Immature natural killer cell (primary cell): ENCODE data around the gene FLYWCH1. TPM values are rescaled to one million over a fixed set of nuclear protein-coding genes. Genes with fewer than 3 reads are reported as not detected.

ENCODE experiments used
- DNase-seq, 3 donors: peaks; one replicate each; pipeline ENCODE4 v3.0.0; 2022; ENCODE audit warnings: mixed read lengths in 1 of 3
- H3K27ac Mint-ChIP-seq, 6 donors: one replicate each; pipeline ENCODE4 v1.8.0; 2020; ENCODE audit warnings: mixed read lengths in 6 of 6, mild to moderate bottlenecking in 5 of 6, inconsistent platforms in 4 of 6, moderate library complexity in 3 of 6
- H3K27me3 Mint-ChIP-seq, 3 donors: one replicate each; pipeline ENCODE4 v1.8.0; 2020 to 2021; ENCODE audit warnings: low read depth in 3 of 3, mild to moderate bottlenecking in 3 of 3, mixed read lengths in 3 of 3, moderate library complexity in 3 of 3, inconsistent platforms in 1 of 3
- H3K36me3 Mint-ChIP-seq, 3 donors: one replicate each; pipeline ENCODE4 v1.8.0; 2020; ENCODE audit warnings: mixed read lengths in 3 of 3, inconsistent platforms in 2 of 3, mild to moderate bottlenecking in 2 of 3
- H3K4me1 Mint-ChIP-seq, 2 donors: one replicate each; pipeline ENCODE4 v1.8.0; 2020; ENCODE audit warnings: inconsistent platforms in 2 of 2, mild to moderate bottlenecking in 2 of 2, mixed read lengths in 2 of 2, moderate library complexity in 1 of 2
- H3K4me3 Mint-ChIP-seq, 5 donors: one replicate each; pipeline ENCODE4 v1.8.0; 2020; ENCODE audit warnings: mild to moderate bottlenecking in 5 of 5, mixed read lengths in 5 of 5, inconsistent platforms in 3 of 5, moderate library complexity in 3 of 5
- H3K9me3 Mint-ChIP-seq, 6 donors: one replicate each; pipeline ENCODE4 v1.8.0; 2020; ENCODE audit warnings: mild to moderate bottlenecking in 6 of 6, mixed read lengths in 6 of 6, inconsistent platforms in 4 of 6, moderate library complexity in 3 of 6
- polyA plus RNA-seq, 3 donors: library from polyadenylated mRNA; unstranded; fragments of 300-500 nt; fragmentation: Illumina TruSeq; gene quantifications; one replicate each; pipeline ENCODE4 v1.2.3, GENCODE V29; 2021

Gene FLYWCH1, protein sequence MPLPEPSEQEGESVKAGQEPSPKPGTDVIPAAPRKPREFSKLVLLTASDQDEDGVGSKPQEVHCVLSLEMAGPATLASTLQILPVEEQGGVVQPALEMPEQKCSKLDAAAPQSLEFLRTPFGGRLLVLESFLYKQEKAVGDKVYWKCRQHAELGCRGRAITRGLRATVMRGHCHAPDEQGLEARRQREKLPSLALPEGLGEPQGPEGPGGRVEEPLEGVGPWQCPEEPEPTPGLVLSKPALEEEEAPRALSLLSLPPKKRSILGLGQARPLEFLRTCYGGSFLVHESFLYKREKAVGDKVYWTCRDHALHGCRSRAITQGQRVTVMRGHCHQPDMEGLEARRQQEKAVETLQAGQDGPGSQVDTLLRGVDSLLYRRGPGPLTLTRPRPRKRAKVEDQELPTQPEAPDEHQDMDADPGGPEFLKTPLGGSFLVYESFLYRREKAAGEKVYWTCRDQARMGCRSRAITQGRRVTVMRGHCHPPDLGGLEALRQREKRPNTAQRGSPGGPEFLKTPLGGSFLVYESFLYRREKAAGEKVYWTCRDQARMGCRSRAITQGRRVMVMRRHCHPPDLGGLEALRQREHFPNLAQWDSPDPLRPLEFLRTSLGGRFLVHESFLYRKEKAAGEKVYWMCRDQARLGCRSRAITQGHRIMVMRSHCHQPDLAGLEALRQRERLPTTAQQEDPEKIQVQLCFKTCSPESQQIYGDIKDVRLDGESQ
- polyA plus RNA-seq: 10 to 100 TPM in 1 of 3 donors, 1 to 10 TPM in 2; 2.5 to 16.1 (median 4.8) TPM

DNA sequence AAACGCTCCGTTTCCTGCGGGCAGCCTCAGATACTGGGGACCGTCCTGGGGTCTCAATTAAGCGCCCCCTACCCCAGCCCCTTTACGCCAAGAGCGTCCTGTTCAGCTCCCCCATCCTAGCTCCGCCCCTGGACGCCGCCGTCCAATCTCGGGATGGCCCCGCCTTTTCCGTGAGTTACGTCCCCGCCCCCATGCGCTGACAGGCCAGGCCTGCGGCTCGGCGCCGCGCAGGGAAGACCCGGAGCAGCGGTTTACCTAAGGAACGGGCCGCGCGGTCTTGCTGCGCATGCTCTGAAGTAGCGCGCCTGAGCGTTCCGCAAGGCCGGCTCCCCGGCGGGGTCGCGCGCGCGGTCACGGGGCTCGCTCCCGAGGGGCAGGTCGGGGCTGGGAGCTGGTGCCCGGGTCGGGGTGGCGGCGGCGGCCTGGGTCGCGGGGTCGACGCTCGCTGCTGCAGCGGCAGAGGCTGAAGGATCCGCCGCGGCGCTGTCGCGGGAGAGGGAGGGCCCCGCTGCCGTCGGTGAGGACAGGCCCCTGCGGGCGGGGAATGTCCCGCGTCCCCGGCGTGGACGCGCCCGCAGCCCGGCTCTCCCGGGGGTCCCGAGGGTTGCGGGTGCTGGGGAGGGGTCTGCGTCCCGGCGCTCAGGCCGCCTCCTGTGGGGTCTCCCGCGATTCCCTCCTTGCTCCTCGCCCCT is at the start of gene FLYWCH1:
Gene FLYWCH1 (plus strand): TSS at position 294 of the 692 bp plus-strand sequence. CDS start 17,755 bp downstream, outside the sequence.
- H3K36me3 Mint-ChIP-seq: peaks cover 0 to 3% (median 0%) of the 10 kb centered on the region in 3 donors
- H3K9me3 Mint-ChIP-seq: no peaks in the 10 kb centered on the region
- H3K4me3 Mint-ChIP-seq: peak within 1 kb of the TSS; percentile 89 to 91 (median 91)
- peak within 1 kb of the TSS; percentile 85 to 93 (median 86) for H3K27ac Mint-ChIP-seq
- peaks cover 2 to 13% (median 9%) of the 10 kb centered on the region in 3 donors for H3K27me3 Mint-ChIP-seq
- DNase-seq: peak; percentile 96 to 98 (median 98)
- peaks cover 31 to 36% of the 10 kb centered on the region in 2 donors for H3K4me1 Mint-ChIP-seq

DNA sequence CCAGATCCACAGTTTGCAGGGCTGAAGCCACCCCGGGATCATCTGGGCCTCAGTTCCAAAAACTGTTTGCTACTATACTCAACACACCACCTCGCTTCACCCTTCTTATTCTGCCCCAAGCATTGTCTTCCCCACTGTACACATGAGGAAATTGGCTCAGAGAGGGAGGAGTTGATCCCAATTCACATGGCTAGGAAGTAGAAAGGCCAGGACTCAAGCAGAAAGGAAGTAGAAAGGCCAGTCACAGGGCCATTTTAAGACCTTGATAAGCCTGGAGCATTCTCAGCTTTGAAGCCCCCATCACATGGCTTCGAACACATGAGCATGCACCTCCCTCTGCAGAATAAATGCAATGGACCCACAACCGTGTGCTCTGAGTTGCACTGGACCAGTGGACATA is 46.1 kb upstream of the FLYWCH1 start:
- H3K4me1 Mint-ChIP-seq: peaks cover 16 to 18% of the 10 kb centered on the region in 2 donors
- no peak overlapping the region for H3K4me3 Mint-ChIP-seq
- no peak for DNase-seq
- no peaks in the 10 kb centered on the region for H3K36me3 Mint-ChIP-seq
- H3K27me3 Mint-ChIP-seq: peaks cover 10 to 14% (median 11%) of the 10 kb centered on the region in 3 donors
- peaks cover 0 to 3% (median 0%) of the 10 kb centered on the region in 6 donors for H3K9me3 Mint-ChIP-seq
- no peak overlapping the region for H3K27ac Mint-ChIP-seq

DNA sequence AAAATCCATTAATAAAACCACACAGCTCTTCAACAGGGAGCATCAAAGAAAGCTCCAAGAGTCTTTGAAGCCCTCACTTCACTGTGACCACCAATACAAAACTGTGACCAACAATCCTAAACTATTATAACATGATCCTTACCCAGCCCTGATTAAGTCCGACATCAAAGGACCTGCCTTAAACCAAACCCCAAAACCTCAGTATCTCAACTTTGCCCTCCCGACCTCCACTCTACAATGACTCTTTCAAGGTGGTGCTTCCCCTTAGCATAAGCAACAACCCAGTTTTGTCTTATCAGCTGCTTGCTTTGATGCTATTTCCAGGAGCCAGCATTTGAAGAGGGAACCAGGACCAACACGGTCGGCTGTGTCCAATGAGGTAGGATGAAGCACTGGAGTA is 45.3 kb upstream of the FLYWCH1 start:
- H3K27me3 Mint-ChIP-seq: peaks cover 7 to 13% (median 9%) of the 10 kb centered on the region in 3 donors
- H3K4me3 Mint-ChIP-seq: peak overlapping the region in 2 of 5 donors; percentile 25 to 66
- no peaks in the 10 kb centered on the region for H3K36me3 Mint-ChIP-seq
- H3K27ac Mint-ChIP-seq: peak overlapping the region in 5 of 6 donors; percentile 21 to 61 (median 52)
- no peaks in the 10 kb centered on the region for H3K9me3 Mint-ChIP-seq
- peaks cover 16 to 18% of the 10 kb centered on the region in 2 donors for H3K4me1 Mint-ChIP-seq
- DNase-seq: no peak

DNA sequence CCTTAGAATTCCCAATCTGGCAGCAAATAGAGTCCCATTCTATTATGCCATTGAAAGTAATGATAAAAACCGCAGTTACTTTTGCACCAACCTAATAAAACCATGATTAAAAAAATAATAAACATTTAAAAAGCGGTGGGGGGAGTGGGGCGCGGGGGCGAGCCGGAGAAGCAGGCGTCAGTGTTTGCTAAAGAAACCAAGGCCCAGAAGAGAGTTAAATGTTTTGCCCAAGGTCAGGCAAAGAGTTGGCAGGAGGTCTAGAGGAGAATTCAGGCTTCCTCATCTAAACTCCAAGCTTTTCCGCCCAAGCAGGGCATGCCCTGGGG is 44.1 kb upstream of the FLYWCH1 start:
- peaks cover 7 to 13% (median 9%) of the 10 kb centered on the region in 3 donors for H3K27me3 Mint-ChIP-seq
- peak overlapping the region; percentile 90 to 97 (median 93) for H3K27ac Mint-ChIP-seq
- no peaks in the 10 kb centered on the region for H3K9me3 Mint-ChIP-seq
- DNase-seq: no peak
- peak overlapping the region; percentile 84 to 93 (median 90) for H3K4me3 Mint-ChIP-seq
- H3K4me1 Mint-ChIP-seq: peaks cover 16 to 18% of the 10 kb centered on the region in 2 donors
- H3K36me3 Mint-ChIP-seq: no peaks in the 10 kb centered on the region

DNA sequence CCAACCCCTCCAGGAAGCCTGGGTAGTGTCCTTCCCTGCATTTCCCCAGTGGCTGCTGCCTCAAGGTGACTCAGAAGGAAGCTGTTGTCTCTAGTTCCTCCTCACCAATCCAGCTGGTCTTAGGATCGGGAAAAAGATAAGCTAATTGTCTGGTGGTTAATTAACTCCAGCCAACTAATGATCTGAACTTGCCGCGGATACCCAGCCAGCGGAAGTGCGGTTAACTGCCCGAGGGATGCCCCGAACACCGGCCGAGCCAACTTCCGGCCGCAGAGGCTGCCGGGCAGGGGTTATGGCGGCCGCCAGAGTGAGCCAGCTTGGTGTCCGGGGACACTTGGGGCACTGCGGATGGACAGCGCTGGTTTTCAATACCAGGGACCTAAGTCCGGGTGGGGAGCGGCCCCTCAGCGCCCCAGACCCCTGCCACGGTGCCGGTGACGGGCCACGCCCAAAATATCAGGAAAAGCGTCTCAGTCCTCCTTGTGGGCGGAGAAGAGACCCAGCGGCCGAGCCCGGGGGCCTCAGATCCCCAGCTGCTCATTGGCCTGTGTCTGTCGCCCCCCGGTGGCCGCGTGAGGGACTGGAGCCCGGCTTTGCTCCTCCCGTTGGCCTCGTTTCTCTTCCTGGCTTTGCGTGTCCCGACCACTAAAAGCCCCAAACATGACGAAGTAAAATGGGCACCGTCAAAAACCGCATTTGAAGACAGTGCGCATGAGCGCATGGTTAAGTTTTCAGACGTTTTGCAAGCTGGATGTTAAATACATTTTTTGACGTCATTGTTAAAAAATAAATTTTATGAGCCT is 43.5 kb upstream of the FLYWCH1 start:
- Mint-ChIP-seq H3K27me3 (peaks cover 7 to 13% (median 9%) of the 10 kb centered on the region in 3 donors), H3K27ac (peak overlapping the region; percentile 90 to 97 (median 93)), H3K9me3 (no peaks in the 10 kb centered on the region), H3K4me1 (peaks cover 16 to 18% of the 10 kb centered on the region in 2 donors), H3K36me3 (no peaks in the 10 kb centered on the region), H3K4me3 (peak overlapping the region; percentile 84 to 93 (median 90))
- DNase-seq: peak; percentile 97 to 99 (median 98)

DNA sequence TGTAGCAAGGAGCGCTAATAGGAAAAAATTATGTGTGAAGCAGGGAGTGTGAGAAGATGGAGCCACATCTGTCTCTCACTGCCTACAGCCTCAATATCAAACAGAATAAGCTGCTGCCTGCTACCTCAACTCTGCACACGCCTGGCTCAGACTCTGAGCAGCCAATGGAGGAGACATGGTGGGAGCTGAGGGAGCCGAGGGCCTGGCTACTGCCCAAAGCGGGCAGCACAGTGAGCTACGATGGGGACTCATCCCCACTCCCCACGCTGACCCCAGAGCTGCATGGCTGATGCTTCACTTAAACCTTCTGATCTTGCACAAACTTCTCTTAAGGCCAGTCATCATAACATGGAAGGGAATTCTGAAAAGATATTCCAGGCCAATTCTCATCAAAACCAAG is 39.8 kb upstream of the FLYWCH1 start:
- Mint-ChIP-seq H3K4me3 (no peak overlapping the region), H3K27me3 (peaks cover 7 to 16% (median 10%) of the 10 kb centered on the region in 3 donors), H3K27ac (no peak overlapping the region), H3K9me3 (no peaks in the 10 kb centered on the region), H3K4me1 (peaks cover 16 to 18% of the 10 kb centered on the region in 2 donors), H3K36me3 (no peaks in the 10 kb centered on the region)
- DNase-seq: no peak

DNA sequence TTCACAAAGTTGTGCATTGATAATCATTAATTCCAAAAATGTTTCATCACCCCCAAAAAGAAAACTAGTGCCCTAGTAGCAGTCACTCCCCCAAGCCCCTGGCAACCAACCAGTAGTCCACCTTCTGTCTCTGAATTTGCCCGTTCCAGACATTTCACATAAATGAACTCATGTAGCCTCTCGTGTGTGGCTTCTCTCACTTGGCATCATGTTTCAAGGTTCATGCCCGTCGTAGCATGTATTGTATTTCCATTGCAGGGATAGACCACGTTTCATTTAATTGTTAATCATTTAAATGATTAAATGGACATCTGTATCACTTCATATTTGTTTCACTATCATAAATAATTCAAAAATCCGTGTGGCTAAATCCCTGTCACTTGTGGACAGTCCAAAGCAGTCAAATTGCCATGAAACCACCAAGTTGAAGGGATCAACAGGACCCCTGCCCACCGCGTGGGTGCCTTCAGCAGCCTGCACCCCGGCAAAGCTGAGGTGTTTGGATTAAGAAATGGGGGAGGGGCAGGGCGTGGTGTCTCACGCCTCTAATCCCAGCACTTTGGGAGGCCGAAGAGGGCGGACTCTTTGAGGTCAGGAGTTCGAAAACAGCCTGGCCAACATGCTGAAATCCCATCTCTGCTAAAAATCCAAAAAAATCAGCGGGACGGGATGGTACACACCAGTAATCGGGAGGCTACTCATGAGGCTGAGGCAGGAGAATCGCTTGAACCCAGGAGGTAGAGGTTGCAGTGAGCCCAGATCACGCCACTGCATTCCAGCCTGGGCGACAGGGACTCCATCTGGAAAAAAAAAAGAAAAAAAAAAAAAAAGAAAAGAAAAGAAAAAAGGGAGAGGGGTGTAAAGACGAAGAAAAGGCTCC is 37.5 kb upstream of the FLYWCH1 start:
- Mint-ChIP-seq H3K9me3 (no peaks in the 10 kb centered on the region), H3K27ac (peak overlapping the region in 1 of 6 donors; percentile 28), H3K4me1 (peaks cover 0 to 5% of the 10 kb centered on the region in 2 donors), H3K36me3 (no peaks in the 10 kb centered on the region), H3K4me3 (peak overlapping the region in 1 of 5 donors; percentile 38), H3K27me3 (peaks cover 0 to 9% (median 2%) of the 10 kb centered on the region in 3 donors)
- DNase-seq: no peak

DNA sequence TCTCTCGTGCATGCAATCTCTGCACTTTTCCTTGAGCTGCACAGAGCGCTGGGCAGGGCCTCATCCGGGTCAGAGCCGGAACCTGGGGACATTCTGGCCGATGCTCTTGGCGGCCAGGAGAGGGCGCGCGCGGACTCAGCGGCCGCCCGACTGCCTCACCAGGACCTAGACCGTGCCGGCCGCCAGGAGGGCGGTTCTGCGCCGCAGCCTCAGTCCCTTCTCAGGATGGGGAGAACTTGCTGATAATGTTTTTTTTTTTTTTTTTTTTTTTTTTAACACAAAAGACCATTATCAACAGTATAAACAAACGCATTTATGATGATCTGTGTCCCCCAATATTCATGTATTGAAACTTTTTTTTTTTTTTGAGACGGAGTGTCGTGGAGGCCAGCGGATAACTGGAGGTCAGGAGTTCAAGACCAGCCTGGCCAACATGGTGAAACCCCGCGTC is 36.8 kb upstream of the FLYWCH1 start:
- H3K4me3 Mint-ChIP-seq: peak overlapping the region in 1 of 5 donors; percentile 38
- peaks cover 0 to 12% (median 2%) of the 10 kb centered on the region in 3 donors for H3K27me3 Mint-ChIP-seq
- H3K4me1 Mint-ChIP-seq: peaks cover 0 to 5% of the 10 kb centered on the region in 2 donors
- H3K36me3 Mint-ChIP-seq: no peaks in the 10 kb centered on the region
- peak; percentile 64 to 72 (median 70) for DNase-seq
- peak overlapping the region in 1 of 6 donors; percentile 28 for H3K27ac Mint-ChIP-seq
- H3K9me3 Mint-ChIP-seq: no peaks in the 10 kb centered on the region

DNA sequence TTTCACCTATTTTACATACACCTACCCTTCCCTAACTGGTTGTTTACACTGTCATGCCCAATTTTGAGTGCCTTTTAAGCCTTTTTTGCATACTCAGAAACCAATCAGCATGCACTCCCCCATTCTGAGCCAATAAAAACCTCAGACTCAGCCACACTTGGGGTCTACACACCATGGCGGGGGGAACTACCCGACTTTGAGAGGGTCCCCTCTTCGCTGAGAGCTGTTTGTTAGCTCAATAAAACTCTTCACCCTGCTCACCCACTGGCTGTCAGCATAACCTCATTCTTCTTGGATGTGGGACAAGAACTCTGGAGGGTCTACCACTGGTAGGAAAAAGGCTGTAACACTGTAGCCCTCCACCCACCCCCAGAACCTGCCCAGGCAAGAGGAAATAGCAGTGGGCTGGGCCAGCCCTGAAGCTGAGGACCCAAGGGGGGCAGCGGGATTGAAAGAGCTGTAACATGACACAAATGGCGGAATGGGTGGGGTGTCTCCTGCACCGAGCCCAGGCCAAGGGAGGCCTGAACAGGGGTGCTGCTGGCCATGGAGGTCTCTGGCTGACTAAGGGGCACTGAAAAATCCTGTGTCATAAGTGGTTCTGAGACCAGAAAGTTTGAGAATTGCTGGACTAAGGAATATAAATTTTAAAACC is 31.8 kb upstream of the FLYWCH1 start:
- no peak for DNase-seq
- H3K4me1 Mint-ChIP-seq: peaks cover 9 to 12% of the 10 kb centered on the region in 2 donors
- H3K9me3 Mint-ChIP-seq: no peaks in the 10 kb centered on the region
- peaks cover 4 to 12% (median 8%) of the 10 kb centered on the region in 3 donors for H3K27me3 Mint-ChIP-seq
- no peaks in the 10 kb centered on the region for H3K36me3 Mint-ChIP-seq
- peak overlapping the region in 2 of 5 donors; percentile 6 to 21 for H3K4me3 Mint-ChIP-seq
- H3K27ac Mint-ChIP-seq: no peak overlapping the region

DNA sequence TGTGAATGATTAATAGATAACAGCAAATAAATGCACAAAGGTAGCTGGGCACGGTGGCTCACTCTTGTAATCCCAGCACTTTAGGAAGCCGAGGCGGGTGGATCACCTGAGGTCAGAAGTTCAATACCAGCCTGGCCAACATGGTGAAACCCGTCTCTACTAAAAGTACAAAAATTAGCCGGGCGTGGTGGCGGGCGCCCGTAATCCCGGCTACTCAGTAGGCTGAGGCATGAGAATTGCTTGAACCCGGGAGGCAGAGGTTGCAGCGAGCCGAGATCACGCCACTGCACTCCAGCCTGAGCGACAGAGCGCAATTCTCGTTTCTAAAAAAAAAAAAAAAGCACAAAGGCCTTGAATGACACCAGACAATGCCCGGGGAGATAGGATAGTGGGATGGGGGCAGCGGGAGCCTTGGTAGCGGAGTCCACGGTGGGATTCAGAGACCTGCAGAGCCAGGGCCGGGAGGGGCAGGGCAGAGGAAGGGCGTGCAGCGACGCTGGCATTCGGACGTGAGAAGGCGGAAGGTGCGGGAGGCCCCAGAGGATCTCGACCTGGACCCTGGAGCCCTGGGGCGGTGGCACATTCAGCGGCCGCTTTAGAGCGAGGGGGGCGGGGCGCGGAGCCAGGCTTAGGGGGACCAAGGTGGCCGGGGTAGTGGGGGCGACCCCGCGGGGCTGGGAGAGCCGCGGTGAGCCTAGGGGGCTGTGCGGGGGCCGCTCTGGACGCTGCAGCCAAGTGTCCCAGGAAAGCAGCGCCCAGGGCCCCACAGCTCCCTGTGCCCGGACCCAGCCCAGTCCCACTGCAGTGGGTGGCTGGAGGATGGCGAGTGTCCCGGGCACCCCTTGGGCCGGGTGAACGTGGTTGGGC is 29.7 kb upstream of the FLYWCH1 start:
- peak overlapping the region; percentile 93 to 99 (median 97) for H3K27ac Mint-ChIP-seq
- DNase-seq: peak in 1 of 3 donors; percentile 8
- H3K4me3 Mint-ChIP-seq: peak overlapping the region; percentile 84 to 95 (median 94)
- H3K4me1 Mint-ChIP-seq: peaks cover 9 to 11% of the 10 kb centered on the region in 2 donors
- no peaks in the 10 kb centered on the region for H3K36me3 Mint-ChIP-seq
- no peaks in the 10 kb centered on the region for H3K9me3 Mint-ChIP-seq
- H3K27me3 Mint-ChIP-seq: peaks cover 4 to 12% (median 10%) of the 10 kb centered on the region in 3 donors
